ENCODE results near the gene SMG6. TPM values are rescaled to one million over a fixed set of nuclear protein-coding genes. Genes with fewer than 3 reads are reported as not detected.

SMG6 gene
- total and polyA plus RNA-seq, 2 of the 13 experiments (the other 11 are each of a cell fraction or from before 2014, with no cell fraction given), result 4.6 to 14.6 TPM

DNA sequence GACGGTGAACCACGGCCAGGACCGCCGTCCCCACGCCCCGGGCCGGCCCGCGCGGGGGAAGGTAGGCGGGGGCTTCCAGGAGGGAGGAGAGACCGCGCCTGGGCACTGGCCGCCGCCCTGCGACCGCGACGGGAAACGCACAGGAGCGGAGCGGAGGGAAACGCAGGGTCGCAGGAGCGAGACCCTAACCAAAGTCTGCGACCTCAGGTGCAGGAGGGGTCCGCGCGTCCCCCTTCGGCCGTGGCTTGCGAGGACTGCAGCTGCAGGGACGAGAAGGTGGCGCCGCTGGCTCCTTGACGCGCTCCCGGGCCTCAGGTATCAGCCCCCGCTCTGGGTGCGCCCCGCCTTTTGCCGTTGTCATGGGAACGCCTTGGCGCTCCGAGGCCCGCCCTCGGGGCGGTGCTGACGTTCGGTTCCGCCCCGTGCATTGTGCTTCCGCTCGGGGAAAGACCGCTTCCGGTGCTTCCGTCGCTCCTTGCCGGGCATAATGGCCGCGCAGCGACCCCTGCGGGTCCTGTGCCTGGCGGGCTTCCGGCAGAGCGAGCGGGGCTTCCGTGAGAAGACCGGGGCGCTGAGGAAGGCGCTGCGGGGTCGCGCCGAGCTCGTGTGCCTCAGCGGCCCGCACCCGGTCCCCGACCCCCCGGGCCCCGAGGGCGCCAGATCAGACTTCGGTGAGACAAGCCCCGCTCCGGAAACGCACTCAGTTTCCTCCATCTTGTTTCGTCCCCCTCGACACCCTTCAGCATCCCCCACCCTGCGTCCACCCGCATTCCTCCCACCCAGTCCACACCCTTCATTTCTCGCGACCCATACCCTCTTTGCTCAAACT is 261.8 kb downstream of the SMG6 start, which contains the start of gene OVCA2 (continued):
- TF ChIP-seq, protein P1, sequence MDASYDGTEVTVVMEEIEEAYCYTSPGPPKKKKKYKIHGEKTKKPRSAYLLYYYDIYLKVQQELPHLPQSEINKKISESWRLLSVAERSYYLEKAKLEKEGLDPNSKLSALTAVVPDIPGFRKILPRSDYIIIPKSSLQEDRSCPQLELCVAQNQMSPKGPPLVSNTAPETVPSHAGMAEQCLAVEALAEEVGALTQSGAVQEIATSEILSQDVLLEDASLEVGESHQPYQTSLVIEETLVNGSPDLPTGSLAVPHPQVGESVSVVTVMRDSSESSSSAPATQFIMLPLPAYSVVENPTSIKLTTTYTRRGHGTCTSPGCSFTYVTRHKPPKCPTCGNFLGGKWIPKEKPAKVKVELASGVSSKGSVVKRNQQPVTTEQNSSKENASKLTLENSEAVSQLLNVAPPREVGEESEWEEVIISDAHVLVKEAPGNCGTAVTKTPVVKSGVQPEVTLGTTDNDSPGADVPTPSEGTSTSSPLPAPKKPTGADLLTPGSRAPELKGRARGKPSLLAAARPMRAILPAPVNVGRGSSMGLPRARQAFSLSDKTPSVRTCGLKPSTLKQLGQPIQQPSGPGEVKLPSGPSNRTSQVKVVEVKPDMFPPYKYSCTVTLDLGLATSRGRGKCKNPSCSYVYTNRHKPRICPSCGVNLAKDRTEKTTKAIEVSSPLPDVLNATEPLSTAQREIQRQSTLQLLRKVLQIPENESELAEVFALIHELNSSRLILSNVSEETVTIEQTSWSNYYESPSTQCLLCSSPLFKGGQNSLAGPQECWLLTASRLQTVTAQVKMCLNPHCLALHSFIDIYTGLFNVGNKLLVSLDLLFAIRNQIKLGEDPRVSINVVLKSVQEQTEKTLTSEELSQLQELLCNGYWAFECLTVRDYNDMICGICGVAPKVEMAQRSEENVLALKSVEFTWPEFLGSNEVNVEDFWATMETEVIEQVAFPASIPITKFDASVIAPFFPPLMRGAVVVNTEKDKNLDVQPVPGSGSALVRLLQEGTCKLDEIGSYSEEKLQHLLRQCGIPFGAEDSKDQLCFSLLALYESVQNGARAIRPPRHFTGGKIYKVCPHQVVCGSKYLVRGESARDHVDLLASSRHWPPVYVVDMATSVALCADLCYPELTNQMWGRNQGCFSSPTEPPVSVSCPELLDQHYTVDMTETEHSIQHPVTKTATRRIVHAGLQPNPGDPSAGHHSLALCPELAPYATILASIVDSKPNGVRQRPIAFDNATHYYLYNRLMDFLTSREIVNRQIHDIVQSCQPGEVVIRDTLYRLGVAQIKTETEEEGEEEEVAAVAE (CRISPR knock-in tag; IDR thresholded peaks at IDR 0.05; ENCODE audit: borderline replicate concordance), result peak; percentile 59; the same call in 1 of the 2 replicates
- TF ChIP-seq, protein P2, sequence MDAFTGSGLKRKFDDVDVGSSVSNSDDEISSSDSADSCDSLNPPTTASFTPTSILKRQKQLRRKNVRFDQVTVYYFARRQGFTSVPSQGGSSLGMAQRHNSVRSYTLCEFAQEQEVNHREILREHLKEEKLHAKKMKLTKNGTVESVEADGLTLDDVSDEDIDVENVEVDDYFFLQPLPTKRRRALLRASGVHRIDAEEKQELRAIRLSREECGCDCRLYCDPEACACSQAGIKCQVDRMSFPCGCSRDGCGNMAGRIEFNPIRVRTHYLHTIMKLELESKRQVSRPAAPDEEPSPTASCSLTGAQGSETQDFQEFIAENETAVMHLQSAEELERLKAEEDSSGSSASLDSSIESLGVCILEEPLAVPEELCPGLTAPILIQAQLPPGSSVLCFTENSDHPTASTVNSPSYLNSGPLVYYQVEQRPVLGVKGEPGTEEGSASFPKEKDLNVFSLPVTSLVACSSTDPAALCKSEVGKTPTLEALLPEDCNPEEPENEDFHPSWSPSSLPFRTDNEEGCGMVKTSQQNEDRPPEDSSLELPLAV (CRISPR knock-in tag; conservative IDR thresholded peaks at IDR 0.05; ENCODE audit: low read depth), result no peak
- TF ChIP-seq SMARCC2 (IDR thresholded peaks at IDR 0.05) (no peak), ZNF713 (CRISPR knock-in tag; IDR thresholded peaks at IDR 0.05) (no peak), ZNF431 (CRISPR knock-in tag; IDR thresholded peaks at IDR 0.05; ENCODE audit: borderline replicate concordance, low read depth) (no peak; the same call in 1 of the 2 replicates), HOXA5 (CRISPR knock-in tag; IDR thresholded peaks at IDR 0.05) (peak; percentile 83; the same call in 1 of the 2 replicates), NR1H2 (CRISPR knock-in tag; IDR thresholded peaks at IDR 0.05; ENCODE audit: borderline replicate concordance, low read depth) (no peak), MZF1 (CRISPR knock-in tag; IDR thresholded peaks at IDR 0.05; ENCODE audit: borderline replicate concordance) (no peak), ZNF7 (CRISPR knock-in tag; IDR thresholded peaks at IDR 0.05) (no peak), HOXD1 (CRISPR knock-in tag; IDR thresholded peaks at IDR 0.05) (peak; percentile 54; the same call in 1 of the 2 replicates), ZNF749 (CRISPR knock-in tag; IDR thresholded peaks at IDR 0.05; ENCODE audit: borderline replicate concordance) (no peak), KDM5A (IDR thresholded peaks at IDR 0.05; ENCODE audit: borderline replicate concordance, low read length) (no peak; the same call in 1 of the 2 replicates), SRF (IDR thresholded peaks at IDR 0.05; ENCODE audit: low read depth, low read length) (0 out of 2 replicates have a peak, but pooled peaks have one; percentile 4), JUNB (CRISPR knock-in tag; IDR thresholded peaks at IDR 0.05; ENCODE audit: borderline replicate concordance) (no peak), ZNF510 (CRISPR knock-in tag; IDR thresholded peaks at IDR 0.05; ENCODE audit: low read depth) (0 out of 2 replicates have a peak, but pooled peaks have one; percentile 74), RBM39 (IDR thresholded peaks at IDR 0.05; ENCODE audit: low read depth, low read length, poor library complexity, severe bottlenecking) (peak; percentile 26), BRCA1 (CRISPR knock-in tag; IDR thresholded peaks at IDR 0.05) (no peak), PHF5A (CRISPR knock-in tag; IDR thresholded peaks at IDR 0.05; ENCODE audit: low read depth, unreplicated experiment) (no peak), ELF3 (CRISPR knock-in tag; IDR thresholded peaks at IDR 0.05) (peak; percentile 88), SAFB2 (CRISPR knock-in tag; IDR thresholded peaks at IDR 0.05; ENCODE audit: borderline replicate concordance, low read depth) (peak; percentile 89)
- TF ChIP-seq, protein P3, sequence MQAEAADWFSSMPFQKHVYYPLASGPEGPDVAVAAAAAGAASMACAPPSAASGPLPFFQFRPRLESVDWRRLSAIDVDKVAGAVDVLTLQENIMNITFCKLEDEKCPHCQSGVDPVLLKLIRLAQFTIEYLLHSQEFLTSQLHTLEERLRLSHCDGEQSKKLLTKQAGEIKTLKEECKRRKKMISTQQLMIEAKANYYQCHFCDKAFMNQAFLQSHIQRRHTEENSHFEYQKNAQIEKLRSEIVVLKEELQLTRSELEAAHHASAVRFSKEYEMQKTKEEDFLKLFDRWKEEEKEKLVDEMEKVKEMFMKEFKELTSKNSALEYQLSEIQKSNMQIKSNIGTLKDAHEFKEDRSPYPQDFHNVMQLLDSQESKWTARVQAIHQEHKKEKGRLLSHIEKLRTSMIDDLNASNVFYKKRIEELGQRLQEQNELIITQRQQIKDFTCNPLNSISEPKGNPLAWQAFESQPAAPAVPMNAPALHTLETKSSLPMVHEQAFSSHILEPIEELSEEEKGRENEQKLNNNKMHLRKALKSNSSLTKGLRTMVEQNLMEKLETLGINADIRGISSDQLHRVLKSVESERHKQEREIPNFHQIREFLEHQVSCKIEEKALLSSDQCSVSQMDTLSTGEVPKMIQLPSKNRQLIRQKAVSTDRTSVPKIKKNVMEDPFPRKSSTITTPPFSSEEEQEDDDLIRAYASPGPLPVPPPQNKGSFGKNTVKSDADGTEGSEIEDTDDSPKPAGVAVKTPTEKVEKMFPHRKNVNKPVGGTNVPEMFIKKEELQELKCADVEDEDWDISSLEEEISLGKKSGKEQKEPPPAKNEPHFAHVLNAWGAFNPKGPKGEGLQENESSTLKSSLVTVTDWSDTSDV (CRISPR knock-in tag; IDR thresholded peaks at IDR 0.05), result no peak

Data from HepG2 (cell line).